CD4-positive, alpha-beta T cell treated with Interleukin-10 for 1 hour (primary cell): ENCODE data around the gene NIT2.
"Not testable (repeated sequence)": the region's sequence is repeated elsewhere in the genome, so short reads cannot be mapped to it uniquely, and the experiment has no call there.

Experiments used
- DNase-seq: peaks from one replicate; pipeline ENCODE4 v3.0.0-alpha.2; 2020

NIT2 gene, protein sequence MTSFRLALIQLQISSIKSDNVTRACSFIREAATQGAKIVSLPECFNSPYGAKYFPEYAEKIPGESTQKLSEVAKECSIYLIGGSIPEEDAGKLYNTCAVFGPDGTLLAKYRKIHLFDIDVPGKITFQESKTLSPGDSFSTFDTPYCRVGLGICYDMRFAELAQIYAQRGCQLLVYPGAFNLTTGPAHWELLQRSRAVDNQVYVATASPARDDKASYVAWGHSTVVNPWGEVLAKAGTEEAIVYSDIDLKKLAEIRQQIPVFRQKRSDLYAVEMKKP

DNA sequence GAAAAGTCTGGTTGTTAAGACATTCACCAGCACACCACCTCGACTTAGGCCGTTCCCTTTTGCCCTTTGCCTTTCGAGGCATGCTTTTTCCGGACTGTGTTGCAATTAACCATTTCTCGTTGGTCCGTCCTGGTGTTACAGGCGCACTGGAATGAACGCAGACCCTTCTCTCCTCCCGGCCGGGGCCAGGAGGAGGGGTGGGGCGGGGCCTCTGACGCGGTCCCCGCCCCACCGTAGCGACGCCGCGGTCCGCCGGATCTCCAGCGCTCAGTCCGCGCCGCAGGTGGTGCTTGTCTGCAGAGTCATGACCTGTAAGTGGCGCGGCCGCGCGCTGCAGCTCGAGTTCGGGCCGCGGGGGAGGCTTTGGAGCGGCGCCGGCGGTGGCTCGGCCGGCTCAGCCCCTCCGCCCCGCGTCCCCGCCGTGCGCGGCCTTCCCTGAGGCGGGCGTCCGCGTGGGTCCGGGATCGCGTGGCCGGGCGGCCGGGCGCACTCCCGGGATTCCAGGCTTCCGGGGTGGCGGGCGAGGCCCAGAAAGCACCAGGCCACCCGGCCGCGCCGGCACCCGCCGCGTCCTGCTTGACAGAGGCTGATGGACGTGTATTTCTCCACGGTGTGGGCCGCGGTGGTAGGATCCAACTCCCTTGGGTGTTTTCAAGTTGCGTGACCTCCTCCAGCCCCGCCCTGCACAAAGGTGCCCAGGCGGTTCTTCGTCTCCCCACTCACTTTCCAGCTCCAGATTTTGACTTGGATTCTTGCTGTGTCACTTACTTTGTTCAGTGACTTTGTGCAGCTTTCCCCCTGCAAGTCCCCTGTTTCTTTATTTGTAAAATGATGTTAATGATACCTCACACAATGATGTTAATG, at the start of gene NIT2:
TSS of gene NIT2 (plus strand) at position 270 of the 864 bp plus-strand sequence. CDS start at position 305, 35 bp downstream.
- DNase-seq = peak; percentile 81

DNA sequence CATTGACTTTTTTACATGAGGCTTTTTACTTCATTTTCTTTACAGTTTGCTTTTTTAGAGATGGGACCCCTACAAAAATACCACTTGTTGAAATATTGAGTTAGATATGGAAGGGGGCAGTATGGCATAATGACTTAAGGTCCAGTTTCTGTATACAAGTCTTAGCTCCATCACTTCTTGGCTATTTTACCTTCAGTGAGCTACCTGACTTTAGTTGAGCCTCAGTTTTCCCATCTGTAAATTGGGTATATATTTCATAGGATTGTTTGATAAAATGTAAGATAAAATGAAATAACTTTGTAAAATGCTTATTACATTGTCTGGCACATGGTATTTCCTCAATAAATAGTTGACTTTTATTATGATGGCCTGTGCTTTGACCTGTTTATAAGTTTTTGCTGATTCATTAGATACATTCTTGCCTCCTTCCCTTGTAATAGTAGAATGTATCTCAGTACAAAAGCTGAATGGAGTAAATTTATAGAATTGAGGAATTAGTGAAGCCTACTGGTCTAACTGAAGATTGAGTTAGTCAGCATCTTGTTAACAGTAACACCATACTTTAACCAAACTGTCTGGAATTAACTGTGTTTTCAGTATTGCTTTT, 46.2 kb upstream of the NIT2 start:
- no peak for DNase-seq

DNA sequence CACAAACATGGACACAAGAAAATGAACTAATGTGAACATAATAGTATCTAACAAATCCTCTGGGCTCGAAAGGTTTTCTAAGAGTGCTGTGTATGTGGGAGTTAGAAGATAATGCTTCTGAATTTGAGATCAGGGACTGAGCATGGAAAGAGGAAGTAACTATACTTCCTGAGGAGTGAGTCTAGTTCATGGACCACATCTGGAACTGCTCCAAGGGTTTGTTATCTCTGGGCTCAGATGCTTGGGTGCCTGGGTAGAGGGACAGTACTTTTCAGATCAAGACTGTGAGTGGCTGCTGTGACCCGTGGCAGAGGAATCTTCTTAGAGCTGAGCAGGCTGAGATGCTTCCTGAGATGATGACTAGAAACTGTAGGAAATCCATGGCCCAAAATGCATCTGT, 45.2 kb upstream of the NIT2 start:
- no peak for DNase-seq

DNA sequence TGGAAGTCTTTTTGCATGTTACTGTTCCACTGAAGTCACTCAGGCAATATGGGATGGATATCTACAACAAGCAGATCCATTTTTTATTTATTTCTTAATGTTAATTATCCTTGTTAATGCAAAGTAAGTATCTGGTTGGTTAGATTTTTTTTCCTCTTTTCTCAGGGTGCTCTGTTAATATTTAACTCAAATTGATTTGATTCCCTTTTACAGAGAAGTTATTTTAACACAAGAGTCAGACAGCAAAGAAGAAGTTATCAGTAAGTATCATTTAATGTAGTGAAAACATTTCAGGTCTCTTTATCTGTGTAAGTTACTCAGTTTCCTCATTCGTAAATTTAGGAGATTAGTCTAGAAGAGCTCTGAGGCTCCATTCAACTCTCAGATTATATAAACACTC, 39.5 kb upstream of the NIT2 start:
- no peak for DNase-seq

DNA sequence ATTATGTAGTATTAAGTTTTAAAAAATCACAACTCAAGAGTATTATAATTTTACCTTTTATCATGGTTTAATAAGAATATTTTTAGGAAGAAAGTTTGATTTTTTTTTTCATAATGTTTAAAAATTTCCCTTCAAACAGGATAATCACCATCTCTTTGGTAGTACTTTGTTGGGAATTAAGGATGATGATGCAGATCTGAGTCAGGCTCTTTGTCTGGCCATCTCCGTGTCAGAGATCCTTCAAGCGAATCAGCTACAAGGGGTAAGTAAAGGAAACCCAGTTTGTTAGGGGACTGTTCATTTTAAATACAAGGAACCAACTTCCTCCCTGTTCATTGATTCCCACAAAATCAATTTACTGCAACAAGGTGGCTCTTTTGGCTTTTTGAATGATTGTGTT, 36.8 kb upstream of the NIT2 start:
- DNase-seq = no peak

DNA sequence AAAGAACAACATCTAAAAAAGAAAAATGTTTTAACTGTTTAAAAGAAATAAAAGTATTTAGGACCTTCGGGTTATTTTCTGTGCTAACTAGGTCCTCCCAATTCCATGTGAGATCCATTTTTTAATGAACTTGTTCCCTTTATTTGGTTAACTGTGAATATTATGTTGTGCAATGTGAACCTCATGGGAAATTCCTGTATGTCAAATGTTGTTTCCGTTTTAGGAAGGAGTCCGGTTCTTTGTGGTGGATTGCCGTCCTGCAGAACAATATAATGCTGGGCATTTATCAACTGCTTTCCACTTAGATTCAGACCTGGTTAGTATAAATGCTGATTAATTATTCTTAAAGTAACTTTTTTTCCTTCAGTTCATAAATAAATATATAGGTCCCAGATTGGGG, 35.5 kb upstream of the NIT2 start:
- no peak for DNase-seq

DNA sequence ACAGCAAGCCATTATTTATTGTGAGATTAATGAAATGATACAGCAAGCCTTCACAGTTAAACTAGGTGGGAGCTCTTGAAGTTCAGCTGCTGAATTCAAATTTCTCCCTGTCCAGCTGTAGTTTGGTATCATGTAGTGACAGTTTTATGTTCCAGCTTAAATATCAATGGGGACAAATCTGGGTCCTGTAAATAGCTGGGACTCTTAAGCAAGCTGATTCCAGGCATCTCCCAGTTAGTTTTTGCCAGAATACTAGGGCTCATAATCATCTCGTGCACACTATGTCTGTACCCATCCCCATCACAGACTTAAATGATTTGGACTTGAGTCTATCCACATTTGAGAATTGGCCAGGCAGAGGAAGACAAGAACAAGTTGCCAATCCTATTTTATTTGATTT, 27.9 kb upstream of the NIT2 start:
- DNase-seq = no peak

DNA sequence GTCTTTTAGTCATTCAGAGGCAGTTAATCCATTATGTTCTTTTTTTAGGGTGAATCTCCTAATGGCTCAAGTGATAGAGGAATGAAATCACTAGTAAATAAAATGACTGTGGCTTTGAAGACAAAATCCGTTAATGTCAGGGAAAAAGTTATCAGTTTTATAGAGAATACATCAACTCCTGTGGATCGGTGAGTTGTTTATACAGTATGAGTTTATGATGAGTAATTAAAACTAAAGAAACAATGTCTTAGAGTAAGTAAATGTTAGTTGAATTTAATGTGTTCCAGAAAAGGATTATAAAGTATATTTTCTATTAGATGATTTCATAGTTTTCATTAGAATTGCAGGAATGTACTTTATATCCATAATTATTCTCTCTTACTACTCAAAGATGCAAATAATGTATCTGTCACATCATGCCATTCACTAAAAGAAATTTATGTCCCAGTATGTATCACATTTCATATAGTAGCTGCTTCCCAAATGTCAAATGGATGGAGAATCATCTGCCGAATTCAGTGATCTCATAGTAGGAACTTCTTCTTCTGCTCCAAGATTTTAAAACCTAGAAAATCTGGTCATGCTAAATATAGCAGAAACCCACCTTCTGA, 24.1 kb upstream of the NIT2 start:
- DNase-seq = no peak

DNA sequence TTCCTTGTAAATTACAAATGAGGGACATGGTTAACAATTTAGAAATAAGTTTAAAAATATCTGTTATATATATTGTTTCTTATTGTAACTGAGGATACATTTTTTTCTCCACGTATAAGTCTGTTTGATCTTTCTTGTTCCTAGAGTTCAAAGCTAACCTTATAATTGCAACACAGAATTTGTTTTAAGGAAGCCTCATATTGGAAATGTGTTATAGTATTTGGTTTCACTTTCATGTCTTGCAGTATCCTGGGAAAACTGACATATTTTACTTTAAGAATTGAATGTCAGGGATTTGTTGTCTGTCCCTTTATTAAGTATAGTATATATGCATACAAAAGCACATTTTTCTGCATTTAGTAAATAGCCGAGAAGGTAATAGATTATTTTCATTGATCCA, 23.5 kb upstream of the NIT2 start:
- DNase-seq = no peak

DNA sequence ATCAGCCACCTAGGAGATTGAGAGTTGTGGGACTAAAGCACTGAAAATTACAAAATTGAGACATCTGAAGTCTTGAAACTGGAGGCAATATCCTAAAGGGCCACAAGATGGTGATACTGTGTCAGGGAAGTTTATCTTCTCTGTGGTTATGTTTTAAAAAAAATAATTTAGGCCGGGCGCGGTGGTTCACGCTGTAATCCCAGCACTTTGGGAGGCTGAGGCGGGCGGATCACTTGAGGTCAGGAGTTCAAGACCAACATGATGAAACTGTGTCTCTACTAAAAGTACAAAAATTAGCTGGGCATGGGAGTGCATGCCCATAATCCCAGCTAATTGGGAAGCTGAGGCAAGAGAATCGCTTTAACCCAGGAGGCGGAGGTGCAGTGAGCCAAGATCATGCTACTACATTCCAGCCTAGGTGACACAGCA, 17.9 kb upstream of the NIT2 start:
- peak; percentile 71 for DNase-seq

DNA sequence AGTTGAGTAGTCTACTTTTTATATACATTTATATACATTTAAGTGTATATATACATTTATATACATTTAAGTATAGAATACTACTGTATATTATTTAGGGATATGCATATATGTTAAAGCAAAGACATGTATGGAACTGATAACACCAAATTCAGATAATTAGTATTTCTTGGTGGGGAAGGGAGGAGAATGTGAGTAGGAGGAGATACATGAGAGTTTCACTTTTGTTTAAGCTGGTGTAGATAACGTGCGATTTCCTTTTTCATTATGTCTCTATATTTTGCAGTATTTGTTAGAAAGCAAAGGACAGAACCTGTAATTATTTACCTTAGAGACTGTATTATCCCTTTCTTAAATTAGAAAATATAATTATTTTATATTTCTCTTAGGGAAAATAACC, 16.6 kb upstream of the NIT2 start:
- DNase-seq = peak; percentile 15

DNA sequence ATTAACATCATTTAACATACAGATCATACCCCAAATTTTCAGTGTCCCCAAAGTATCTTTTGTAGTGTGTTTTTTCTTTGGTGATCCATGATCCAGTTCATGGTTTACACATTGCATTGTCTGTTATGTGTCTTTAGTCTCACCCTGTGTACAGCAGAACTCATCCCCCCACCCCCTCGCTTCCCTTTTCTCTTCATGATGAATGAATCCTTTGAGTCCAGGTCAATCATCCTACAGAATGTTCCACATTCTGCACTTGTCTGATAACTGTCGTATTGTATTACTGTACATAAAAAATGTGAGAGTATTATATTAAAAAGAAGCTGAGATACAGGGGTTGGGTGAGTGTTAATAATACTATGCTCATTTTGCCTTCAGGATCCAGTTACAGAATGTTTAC, 14.6 kb upstream of the NIT2 start:
- no peak for DNase-seq

DNA sequence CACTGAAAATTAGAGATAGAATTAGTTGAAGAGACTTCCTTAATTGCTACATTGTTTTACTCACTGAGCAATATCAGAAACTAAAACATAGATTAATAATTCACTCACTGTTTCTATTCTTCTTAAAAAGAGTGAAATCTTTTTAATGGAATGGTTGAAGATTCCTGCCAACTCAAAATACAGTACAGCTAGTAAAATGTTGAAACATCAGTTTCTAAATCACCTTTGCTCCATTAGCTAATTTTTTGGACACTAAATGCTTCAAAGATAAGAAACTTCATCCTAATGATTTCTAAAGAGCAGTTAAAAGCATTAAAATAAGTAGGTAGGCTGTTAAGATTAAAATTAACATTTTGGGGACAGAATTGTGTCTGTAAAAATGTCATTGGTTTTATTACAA, 10.5 kb upstream of the NIT2 start:
- DNase-seq = no peak

DNA sequence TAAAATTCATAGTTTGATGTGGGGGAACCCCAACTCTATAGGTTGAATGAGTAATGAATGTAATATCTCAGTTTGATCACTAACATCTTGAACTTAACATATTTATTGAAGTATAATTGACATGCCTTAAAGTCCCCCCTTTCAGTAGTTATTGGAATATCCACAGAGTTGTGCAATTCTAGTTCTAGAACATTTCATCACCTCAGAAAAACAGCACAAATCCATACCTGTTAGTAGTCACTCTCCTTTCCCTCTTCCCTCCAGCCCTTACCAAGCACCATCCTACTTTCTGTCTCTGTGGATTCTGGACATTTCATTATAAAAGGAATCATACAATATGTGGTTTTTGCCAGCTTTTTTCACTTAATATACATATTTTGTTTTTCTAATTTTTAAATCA, 8.7 kb upstream of the NIT2 start:
- no peak for DNase-seq

DNA sequence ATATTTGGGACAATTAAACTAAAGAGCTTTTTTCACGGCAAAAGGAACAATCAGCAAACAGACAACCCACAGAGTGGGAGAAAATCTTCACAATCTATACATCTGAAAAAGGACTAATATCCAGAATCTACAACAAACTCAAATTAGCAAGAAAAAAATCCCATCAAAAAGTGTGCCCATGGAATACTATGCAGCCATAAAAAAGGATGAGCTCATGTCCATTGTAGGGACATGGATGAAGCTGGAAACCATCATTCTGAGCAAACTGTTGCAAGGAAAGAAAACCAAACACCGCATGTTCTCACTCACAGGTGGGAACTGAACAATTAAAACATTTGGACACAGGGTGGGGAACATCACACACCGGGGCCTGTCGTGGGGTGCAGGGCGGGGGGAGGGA, 7.2 kb upstream of the NIT2 start:
- DNase-seq = not testable (repeated sequence)

DNA sequence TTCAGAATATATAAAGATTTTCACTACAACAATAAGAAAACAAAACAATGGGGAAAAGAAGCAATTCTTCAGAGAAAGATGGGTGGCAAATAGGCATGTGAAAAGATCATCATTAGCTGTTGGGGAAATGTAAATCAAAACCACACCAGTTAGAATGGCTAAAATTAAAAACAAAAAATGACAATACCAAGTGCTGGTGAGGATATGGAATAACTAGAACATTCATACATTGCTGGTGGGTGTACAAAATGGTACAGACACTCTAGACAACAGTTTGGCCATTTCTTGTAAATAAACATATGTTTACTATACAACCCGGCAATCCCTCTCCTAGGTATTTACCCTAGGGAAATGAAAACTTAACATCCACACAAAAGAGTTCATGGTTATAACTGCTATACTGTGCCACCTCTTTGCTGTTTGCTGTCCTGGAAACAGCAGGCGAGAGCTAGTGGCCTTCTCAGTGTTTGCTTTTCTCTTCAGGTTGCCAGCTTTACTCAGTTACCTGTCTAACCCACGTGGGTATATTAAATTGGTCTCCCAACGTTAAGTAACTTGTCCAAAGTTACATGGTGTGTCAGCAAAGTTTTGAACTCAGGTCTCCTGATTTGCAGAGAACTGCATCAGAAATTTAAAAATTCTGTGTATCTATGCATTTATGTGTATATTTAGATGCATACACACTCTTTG, 4.6 kb upstream of the NIT2 start:
- DNase-seq = no peak

DNA sequence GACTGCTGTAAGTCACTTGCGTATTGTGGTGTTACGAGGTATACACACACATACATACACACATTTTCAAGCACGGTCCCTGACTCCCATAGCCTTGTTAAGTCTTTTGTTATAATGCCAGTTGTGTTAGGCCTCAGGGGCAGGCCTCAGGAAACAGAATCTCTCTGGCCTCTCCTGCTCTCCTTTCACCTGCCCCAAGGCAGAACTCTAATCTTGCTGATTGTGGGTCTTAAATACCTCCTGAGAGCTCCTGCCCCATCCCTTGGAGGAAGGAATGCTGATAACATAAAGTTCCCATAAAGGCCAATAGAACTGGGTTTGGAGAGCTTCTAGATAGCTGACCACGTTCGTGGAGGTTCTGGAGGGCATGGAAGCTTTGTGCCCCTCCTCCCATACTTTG, 3.9 kb upstream of the NIT2 start:
- DNase-seq = no peak

DNA sequence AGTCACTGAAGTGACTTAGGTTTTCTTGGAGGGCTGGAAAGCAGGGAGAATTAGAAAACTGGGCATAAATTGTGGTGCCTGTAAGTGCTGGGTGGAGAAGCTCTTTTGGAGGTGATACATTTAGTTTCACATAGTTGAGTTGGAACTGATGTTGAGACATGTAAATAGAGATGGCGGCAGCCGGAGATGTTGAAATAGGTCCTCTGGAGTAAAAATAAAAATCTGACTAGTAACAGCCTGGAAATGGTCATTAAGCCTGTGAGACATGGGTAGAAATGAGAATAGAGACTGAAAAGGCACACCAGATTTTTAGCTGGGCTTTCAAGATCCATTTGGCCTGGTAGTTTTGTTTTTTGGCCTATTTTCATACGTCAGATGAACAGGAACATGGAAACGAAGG, 2.9 kb upstream of the NIT2 start:
- no peak for DNase-seq

DNA sequence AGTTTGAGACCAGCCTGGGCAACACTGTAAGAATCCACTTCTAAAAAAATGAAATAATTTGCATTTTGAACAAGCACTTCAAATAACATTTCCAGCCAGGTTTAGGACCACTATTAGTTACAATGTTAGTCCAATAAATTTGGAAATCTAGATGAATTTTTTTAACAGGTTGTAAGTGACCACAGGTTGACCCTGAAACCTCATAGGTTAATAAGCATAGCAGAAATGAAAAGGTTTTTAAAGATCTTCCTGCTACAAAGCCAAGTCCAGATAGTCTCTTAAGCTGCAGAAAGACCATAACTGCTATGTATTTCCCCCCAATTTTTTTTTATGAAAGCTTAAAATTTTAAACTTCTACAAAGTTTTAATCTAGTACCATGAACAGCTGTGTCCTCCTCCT, 1.5 kb upstream of the NIT2 start:
- no peak for DNase-seq

DNA sequence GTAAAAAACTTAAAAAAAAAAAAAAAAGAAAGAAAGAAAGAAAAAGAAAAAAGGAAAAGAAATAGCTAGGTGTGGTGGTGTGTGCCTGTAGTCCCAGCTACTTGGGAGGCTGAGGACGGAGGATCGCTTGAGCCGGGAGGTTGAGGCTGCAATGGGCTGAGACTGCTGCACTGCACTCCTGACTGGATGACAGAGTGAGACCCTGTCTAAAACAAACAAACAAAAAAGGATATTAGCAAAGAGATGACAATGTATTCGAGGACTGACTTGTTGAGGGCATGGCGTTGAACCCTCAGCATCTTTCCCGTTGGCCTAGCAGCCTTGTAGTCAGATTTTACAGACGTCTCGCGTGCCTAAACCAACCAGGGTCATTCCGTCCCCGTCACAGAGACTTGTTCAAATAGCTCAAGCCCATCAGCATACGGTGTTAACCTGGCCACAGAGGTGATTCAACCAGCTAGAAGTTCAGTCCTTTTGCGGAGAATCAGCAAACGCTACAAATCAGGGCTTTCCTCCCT, 528 bp upstream of the NIT2 start:
- DNase-seq = no peak

DNA sequence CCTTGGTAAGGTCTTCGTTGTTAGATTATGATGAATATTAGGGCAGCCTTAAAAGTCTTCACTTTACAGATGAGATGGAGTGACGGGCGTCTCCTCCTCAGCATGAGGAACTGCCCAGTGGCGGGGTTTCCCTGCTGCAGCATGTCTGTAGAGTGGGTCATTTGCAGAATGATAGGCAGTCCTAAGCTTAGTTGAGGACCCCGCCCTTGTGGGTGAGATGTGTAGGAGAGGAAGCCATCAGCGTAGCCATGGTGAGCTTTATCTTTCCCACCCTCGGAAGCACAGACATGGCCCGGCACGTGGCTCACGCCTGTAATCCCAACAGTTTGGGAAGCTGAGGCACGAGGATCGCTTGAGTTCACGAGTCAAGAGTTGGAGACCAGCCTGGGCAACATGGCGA, 877 bp downstream of the NIT2 start:
- DNase-seq = peak; percentile 32

DNA sequence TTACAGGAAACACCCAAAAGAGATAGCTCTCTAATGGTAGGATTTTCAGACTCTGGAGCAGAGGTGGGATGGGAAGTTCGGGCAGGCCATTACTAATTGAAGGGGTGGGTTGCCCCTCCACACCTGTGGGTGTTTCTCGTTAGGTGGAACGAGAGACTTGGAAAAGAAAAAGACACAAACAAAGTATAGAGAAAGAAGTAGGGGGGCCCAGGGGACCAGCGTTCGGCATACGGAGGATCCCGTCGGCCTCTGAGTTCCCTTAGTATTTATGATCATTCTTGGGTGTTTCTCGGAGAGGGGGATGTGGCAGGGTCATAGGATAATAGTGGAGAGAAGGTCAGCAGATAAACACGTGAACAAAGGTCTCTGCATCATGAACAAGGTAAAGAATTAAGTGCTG, 1.7 kb downstream of the NIT2 start:
- not testable (repeated sequence) for DNase-seq

DNA sequence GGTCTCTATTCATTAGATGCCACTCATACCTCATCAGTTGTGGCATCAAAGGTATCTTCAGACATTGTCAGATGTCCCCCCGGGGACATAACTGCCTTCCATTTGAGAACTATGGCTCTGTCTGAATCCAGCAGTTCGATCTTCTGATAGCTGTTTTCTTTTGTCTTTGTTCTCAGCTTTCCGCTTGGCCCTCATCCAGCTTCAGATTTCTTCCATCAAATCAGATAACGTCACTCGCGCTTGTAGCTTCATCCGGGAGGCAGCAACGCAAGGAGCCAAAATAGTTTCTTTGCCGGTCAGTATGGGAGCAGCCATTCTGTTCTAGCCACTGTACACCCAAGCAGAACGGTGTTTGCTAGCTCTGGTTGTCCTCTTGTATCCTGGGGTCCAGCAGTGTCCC, 4.4 kb downstream of the NIT2 start:
- DNase-seq = no peak
